ENCODE data around the gene RIPOR3.
A peak's percentile ranks its signal among the peaks of the same experiment; 100 is the strongest.

The RIPOR3 gene

DNA sequence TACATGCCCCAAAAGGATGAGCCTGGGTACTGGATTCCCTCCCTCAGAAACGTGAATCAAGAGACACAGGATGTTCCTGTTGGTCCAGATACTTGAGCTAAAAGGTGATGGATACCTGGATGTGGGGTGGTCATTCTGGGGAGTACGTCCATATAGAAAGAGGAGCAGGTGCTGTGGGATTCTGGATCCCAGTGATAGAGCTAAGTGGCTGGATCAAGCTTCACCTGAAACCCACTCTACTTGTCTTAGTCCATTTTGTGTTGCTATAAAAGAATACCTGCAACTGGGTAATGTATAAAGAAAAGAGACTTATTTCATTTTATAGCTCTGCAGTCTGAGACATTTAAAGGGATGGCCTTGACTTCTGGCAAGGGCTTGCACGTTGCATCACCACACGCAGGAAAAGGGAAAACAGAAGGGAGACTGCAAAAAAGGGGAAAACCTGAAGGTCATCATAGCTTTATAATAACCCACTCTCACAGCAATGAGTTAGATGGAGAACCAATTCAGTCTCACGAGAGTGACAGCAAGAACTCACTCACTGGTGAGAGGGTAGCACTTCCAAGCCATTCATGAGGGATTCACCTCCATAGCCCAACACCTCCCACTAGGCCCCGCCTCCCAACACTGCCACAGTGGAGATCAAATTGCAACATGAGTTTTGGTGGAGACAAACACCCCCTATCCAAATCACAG lies 31.2 kb downstream of the RIPOR3 start:
- no peak overlapping the region for H3K27ac ChIP-seq (ENCODE audit: low read length)
- no peaks in the 10 kb centered on the region for H3K9me3 ChIP-seq (ENCODE audit: insufficient read depth, low read depth, low read length)
- no peaks in the 10 kb centered on the region for H3K27me3 ChIP-seq (ENCODE audit: insufficient read depth, low read length)
- H3K9ac ChIP-seq (ENCODE audit: low read depth, low read length) = no peak overlapping the region
- H3K4me3 ChIP-seq (ENCODE audit: low read length) = no peak overlapping the region
- no peaks in the 10 kb centered on the region; the same call in 1 of the 2 replicates for H3K4me1 ChIP-seq (ENCODE audit: insufficient read depth, low read length)
- no peaks in the 10 kb centered on the region for H3K36me3 ChIP-seq (ENCODE audit: insufficient read depth, low read depth, low read length)

DNA sequence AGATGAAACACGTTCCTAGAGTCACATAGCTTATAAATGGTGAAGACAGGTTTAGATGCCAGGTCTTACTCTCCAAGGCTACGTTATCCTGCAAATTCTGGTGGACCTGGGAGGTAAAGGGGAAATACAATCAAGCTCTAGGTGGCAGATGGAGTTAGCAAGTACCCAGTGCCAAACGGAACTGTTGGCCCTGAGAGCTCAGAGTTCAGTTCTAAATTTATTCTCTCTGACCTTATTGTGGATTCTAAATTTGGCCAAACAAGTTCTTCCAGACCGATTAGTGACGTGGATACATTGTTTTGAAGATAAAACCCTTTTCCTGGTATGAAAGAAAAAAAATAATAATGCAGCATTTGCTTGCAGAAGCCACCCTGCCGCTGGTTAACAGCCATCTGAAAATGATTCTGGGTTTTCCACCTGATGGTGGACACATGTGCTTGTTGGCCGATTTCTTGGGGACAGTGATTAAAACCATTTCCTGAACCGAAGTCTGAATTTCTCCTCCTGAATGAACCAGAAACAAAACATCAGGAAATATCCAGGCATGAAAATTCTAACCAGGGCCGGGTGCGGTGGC lies 32.5 kb downstream of the RIPOR3 start:
- no peaks in the 10 kb centered on the region for H3K27me3 ChIP-seq (ENCODE audit: insufficient read depth, low read length)
- H3K4me3 ChIP-seq (ENCODE audit: low read length) = no peak overlapping the region
- H3K9ac ChIP-seq (ENCODE audit: low read depth, low read length) = no peak overlapping the region
- no peaks in the 10 kb centered on the region for H3K36me3 ChIP-seq (ENCODE audit: insufficient read depth, low read depth, low read length)
- H3K4me1 ChIP-seq (ENCODE audit: insufficient read depth, low read length) = no peaks in the 10 kb centered on the region; the same call in 1 of the 2 replicates
- H3K9me3 ChIP-seq (ENCODE audit: insufficient read depth, low read depth, low read length) = no peaks in the 10 kb centered on the region
- no peak overlapping the region for H3K27ac ChIP-seq (ENCODE audit: low read length)

DNA sequence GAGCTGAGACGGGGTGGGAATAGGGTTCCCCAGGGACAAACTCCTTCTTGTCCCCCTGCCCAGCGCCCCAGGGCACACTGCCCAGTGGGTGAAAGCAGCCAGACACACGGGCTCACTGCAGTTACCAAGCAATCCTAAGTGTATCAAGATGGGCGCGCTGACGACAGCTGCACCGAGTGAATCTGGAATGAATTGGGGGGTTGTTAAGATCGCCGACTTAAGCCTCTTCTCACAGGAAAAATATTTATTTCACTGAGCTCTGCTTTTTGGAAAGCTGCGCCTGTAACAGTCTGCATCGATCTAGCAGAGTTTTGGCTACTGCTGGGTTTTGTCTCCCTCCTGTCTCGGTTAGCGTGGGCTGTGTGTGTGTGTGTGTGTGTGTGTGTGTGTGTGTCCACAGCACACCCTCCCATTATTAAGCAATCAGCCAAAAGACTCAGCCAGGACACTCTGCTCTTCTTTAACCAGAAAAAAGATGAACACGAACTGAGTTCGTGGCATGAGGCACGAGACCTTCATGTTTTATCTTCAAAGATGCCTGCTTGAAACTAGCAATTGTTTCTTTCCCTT lies 35.9 kb downstream of the RIPOR3 start:
- H3K9me3 ChIP-seq (ENCODE audit: insufficient read depth, low read depth, low read length) = no peaks in the 10 kb centered on the region
- H3K27me3 ChIP-seq (ENCODE audit: insufficient read depth, low read length) = no peaks in the 10 kb centered on the region
- H3K27ac ChIP-seq (ENCODE audit: low read length) = no peak overlapping the region
- H3K9ac ChIP-seq (ENCODE audit: low read depth, low read length) = no peak overlapping the region
- no peak overlapping the region for H3K4me3 ChIP-seq (ENCODE audit: low read length)
- no peaks in the 10 kb centered on the region for H3K36me3 ChIP-seq (ENCODE audit: insufficient read depth, low read depth, low read length)
- no peaks in the 10 kb centered on the region; the same call in 1 of the 2 replicates for H3K4me1 ChIP-seq (ENCODE audit: insufficient read depth, low read length)

DNA sequence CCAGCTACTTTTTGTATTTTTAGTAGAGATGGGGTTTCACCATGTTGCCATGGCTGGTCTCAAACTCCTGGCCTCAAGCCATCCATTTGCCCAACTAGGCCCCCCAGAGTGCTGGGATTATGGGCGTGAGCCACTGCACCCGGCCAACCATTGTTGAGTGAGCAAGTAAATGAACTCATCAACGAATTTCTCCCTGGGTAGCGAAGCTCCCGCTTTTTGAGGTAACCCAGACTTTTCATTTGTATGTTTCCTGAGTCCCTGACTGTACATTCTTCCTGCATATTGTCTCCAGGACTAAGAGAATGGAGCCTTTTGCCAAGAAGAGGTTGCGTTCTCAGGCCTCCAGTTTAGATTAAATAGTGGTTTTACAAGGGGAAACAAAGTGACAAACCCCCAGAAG lies 36.4 kb downstream of the RIPOR3 start:
- Histone ChIP-seq H3K27me3 (ENCODE audit: insufficient read depth, low read length) (no peaks in the 10 kb centered on the region), H3K9me3 (ENCODE audit: insufficient read depth, low read depth, low read length) (no peaks in the 10 kb centered on the region), H3K9ac (ENCODE audit: low read depth, low read length) (no peak overlapping the region), H3K36me3 (ENCODE audit: insufficient read depth, low read depth, low read length) (no peaks in the 10 kb centered on the region), H3K4me3 (ENCODE audit: low read length) (no peak overlapping the region), H3K4me1 (ENCODE audit: insufficient read depth, low read length) (no peaks in the 10 kb centered on the region), H3K27ac (ENCODE audit: low read length) (no peak overlapping the region)

- Histone ChIP-seq H3K36me3 (ENCODE audit: insufficient read depth, low read depth, low read length) (no peaks in the 10 kb centered on the region), H3K27ac (ENCODE audit: low read length) (no peak overlapping the region), H3K9me3 (ENCODE audit: insufficient read depth, low read depth, low read length) (no peaks in the 10 kb centered on the region), H3K4me1 (ENCODE audit: insufficient read depth, low read length) (no peaks in the 10 kb centered on the region), H3K4me3 (ENCODE audit: low read length) (no peak overlapping the region), H3K9ac (ENCODE audit: low read depth, low read length) (no peak overlapping the region), H3K27me3 (ENCODE audit: insufficient read depth, low read length) (no peaks in the 10 kb centered on the region)
Observed at GRCh38 chr20:50652702-50653294, 38.5 kb downstream of the RIPOR3 start.

- H3K9ac ChIP-seq (ENCODE audit: low read depth, low read length) = no peak overlapping the region
- no peaks in the 10 kb centered on the region for H3K4me1 ChIP-seq (ENCODE audit: insufficient read depth, low read length)
- H3K36me3 ChIP-seq (ENCODE audit: insufficient read depth, low read depth, low read length) = no peaks in the 10 kb centered on the region
- peaks cover 1% of the 10 kb centered on the region; the same call in 1 of the 2 replicates for H3K9me3 ChIP-seq (ENCODE audit: insufficient read depth, low read depth, low read length)
- no peak overlapping the region for H3K27ac ChIP-seq (ENCODE audit: low read length)
- H3K27me3 ChIP-seq (ENCODE audit: insufficient read depth, low read length) = no peaks in the 10 kb centered on the region
- no peak overlapping the region for H3K4me3 ChIP-seq (ENCODE audit: low read length)
Observed at GRCh38 chr20:50651676-50652075, 39.7 kb downstream of the RIPOR3 start.

GRCh38 chr20:50649590-50649989 lies 41.8 kb downstream of the RIPOR3 start:
- H3K27ac ChIP-seq (ENCODE audit: low read length) = no peak overlapping the region
- H3K4me1 ChIP-seq (ENCODE audit: insufficient read depth, low read length) = no peaks in the 10 kb centered on the region; the same call in 1 of the 2 replicates
- no peaks in the 10 kb centered on the region for H3K27me3 ChIP-seq (ENCODE audit: insufficient read depth, low read length)
- H3K9me3 ChIP-seq (ENCODE audit: insufficient read depth, low read depth, low read length) = peaks cover 5% of the 10 kb centered on the region; the same call in 1 of the 2 replicates
- H3K36me3 ChIP-seq (ENCODE audit: insufficient read depth, low read depth, low read length) = no peaks in the 10 kb centered on the region
- H3K4me3 ChIP-seq (ENCODE audit: low read length) = no peak overlapping the region
- H3K9ac ChIP-seq (ENCODE audit: low read depth, low read length) = no peak overlapping the region

GRCh38 chr20:50648651-50649050 lies 42.7 kb downstream of the RIPOR3 start:
- Histone ChIP-seq H3K9ac (ENCODE audit: low read depth, low read length) (no peak overlapping the region), H3K27me3 (ENCODE audit: insufficient read depth, low read length) (no peaks in the 10 kb centered on the region), H3K4me1 (ENCODE audit: insufficient read depth, low read length) (no peaks in the 10 kb centered on the region; the same call in 1 of the 2 replicates), H3K4me3 (ENCODE audit: low read length) (no peak overlapping the region), H3K27ac (ENCODE audit: low read length) (no peak overlapping the region), H3K36me3 (ENCODE audit: insufficient read depth, low read depth, low read length) (no peaks in the 10 kb centered on the region), H3K9me3 (ENCODE audit: insufficient read depth, low read depth, low read length) (peaks cover 5% of the 10 kb centered on the region; the same call in 1 of the 2 replicates)

DNA sequence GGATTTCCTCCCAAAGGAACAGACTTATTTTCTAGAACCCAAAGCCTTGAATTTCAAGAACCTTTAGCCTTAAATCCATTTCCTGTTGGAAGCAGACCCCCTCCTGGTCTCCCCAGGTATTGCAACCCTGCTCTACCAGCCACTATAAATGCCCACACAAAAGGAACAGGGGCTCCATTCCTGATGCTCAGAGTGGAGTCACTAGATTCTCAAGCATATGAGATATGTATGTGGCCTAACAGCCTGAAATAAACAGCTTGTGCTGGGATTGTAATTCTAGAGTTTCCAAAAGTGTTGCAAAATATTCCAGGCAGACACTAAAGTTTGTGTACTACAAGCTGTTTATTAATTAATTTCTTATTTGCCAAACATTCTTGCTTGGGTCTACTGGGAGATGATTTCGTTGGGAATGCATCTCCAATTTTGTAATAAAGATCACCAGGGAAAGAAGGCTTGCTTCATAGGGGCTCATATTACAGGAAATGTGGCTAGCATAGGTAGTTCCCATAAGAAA lies 44.8 kb downstream of the RIPOR3 start:
- H3K9ac ChIP-seq (ENCODE audit: low read depth, low read length) = no peak overlapping the region
- H3K9me3 ChIP-seq (ENCODE audit: insufficient read depth, low read depth, low read length) = peaks cover 5% of the 10 kb centered on the region; the same call in 1 of the 2 replicates
- no peaks in the 10 kb centered on the region for H3K36me3 ChIP-seq (ENCODE audit: insufficient read depth, low read depth, low read length)
- no peak overlapping the region for H3K4me3 ChIP-seq (ENCODE audit: low read length)
- peaks cover 2% of the 10 kb centered on the region; the same call in 1 of the 2 replicates for H3K4me1 ChIP-seq (ENCODE audit: insufficient read depth, low read length)
- H3K27ac ChIP-seq (ENCODE audit: low read length) = no peak overlapping the region
- H3K27me3 ChIP-seq (ENCODE audit: insufficient read depth, low read length) = no peaks in the 10 kb centered on the region

DNA sequence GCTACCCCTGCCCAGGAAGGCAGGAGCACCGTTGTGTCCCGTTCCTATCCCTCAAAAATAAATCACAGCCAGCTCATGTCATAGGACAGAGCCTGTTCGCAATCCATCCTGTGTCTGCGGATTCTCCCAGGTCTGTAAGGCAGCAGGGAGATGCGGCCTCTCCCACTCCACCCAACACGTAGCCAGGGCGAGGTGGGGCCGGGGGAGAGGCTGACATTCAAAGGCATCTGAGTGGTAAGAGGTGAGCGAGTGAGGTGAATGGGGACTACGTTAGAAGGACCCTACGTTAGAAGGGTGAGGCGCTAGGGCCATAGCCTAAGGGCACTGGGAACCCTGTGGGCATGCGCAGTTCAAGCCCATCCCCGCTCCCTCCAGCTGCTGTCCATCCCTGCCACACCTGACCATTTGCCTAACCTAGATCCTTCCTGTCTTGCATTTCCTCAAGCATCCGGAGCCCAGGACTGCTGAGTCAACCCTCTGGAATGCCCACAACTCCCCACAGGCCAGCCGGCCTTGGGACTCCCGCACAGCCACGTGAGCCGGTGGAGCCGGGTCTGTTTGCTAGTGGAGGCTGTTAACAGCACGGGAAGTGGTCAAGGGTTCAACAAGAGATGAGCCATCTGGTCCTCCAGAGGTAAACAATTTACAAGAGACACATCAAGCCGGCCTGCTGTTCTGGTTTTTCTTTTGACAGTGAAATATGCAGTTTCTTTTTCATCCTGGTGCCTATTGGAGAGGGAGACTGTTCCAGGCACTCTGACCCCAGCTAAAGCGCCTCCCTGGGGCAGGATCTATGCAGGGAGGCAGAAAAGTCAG lies 45.9 kb downstream of the RIPOR3 start:
- no peaks in the 10 kb centered on the region for H3K36me3 ChIP-seq (ENCODE audit: insufficient read depth, low read depth, low read length)
- no peaks in the 10 kb centered on the region for H3K27me3 ChIP-seq (ENCODE audit: insufficient read depth, low read length)
- peak overlapping the region; percentile 67 for H3K27ac ChIP-seq (ENCODE audit: low read length)
- peaks cover 5% of the 10 kb centered on the region; the same call in 1 of the 2 replicates for H3K9me3 ChIP-seq (ENCODE audit: insufficient read depth, low read depth, low read length)
- peaks cover 4% of the 10 kb centered on the region; the same call in 1 of the 2 replicates for H3K4me1 ChIP-seq (ENCODE audit: insufficient read depth, low read length)
- no peak overlapping the region for H3K4me3 ChIP-seq (ENCODE audit: low read length)
- H3K9ac ChIP-seq (ENCODE audit: low read depth, low read length) = peak overlapping the region; percentile 26; the same call in 1 of the 2 replicates

DNA sequence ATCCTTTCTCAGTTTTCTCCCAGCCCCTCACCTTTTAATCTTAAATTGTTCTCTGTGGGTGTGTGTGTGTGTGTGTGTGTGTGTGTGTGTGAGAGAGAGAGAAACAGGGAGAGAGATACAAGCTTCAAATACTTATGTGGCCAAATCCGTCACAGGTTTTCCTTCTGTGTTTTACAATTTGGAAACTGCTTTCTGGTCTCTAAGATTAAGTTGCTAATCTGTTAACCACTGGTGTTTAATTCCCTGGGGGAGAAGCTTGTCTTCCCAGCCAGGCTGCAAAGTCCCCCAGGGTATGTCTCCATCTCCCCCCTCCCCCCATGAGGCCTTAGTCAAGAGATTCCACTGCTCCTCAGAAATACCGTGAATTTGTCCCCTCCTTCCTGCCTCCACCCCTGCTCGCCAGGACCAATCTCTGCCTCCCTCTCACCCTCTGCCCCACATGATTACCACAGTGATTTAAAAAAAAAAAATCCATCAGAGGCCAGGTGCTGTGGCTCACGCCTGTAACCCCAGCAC lies 49.0 kb downstream of the RIPOR3 start:
- Histone ChIP-seq H3K4me3 (ENCODE audit: low read length) (peak overlapping the region; percentile 48; the same call in 1 of the 2 replicates), H3K27ac (ENCODE audit: low read length) (peak overlapping the region; percentile 86), H3K27me3 (ENCODE audit: insufficient read depth, low read length) (no peaks in the 10 kb centered on the region), H3K9ac (ENCODE audit: low read depth, low read length) (peak overlapping the region; percentile 76; the same call in 1 of the 2 replicates), H3K36me3 (ENCODE audit: insufficient read depth, low read depth, low read length) (no peaks in the 10 kb centered on the region), H3K4me1 (ENCODE audit: insufficient read depth, low read length) (peaks cover 9% of the 10 kb centered on the region; the same call in 1 of the 2 replicates), H3K9me3 (ENCODE audit: insufficient read depth, low read depth, low read length) (peaks cover 5% of the 10 kb centered on the region; the same call in 1 of the 2 replicates)
